K562 (cell line): ENCODE results near the gene NUP35. TPM values are rescaled to one million over a fixed set of nuclear protein-coding genes. Genes with fewer than 3 reads are reported as not detected.

Experiments used
- ATAC-seq: fragments of 200-7000 bp; cut with Tn5 transposase; 3 replicates; pipeline ENCODE4 v1.9.1; 2020; ENCODE audit warnings: moderate library complexity
- BruUV-seq: library from RNA; stranded (reverse); fragments of 400-500 nt; replicated peaks from 2 replicates; lab custom pipeline; 2021; lab: Mats Ljungman, UMichigan
- CTCF ChIA-PET: fragments of 300-600 bp; formaldehyde crosslinking; extraction: SDS; loops from one replicate; lab custom pipeline; 2021; ENCODE audit warnings: low intra/inter-chr PET ratio; lab: Yijun Ruan, JAX
- POLR2A ChIA-PET: fragments of 300-600, 350-650 bp; sonication (Branson Sonifier 250); formaldehyde crosslinking; extraction: SDS; loops from one replicate; lab custom pipeline; 2021; ENCODE audit warnings: antibody characterized with exemption, inconsistent platforms; lab: Yijun Ruan, JAX
- DNase-seq, 4 experiments: peaks; one replicate each; pipeline versions ENCODE4 v3.0.0 to v3.0.0-alpha.2; 2011 to 2018; ENCODE audit warnings: low spot score in 3 of 4, mixed read lengths in 3 of 4; ENCODE audit errors: extremely low read depth in 1 of 4
- FAIRE-seq: peaks from 2 replicates; lab custom pipeline; 2011; peaks lifted over from hg19 to GRCh38; lab: Jason Lieb, UNC
- H2AFZ ChIP-seq: 2 replicates; pipeline ENCODE4 v1.6.0; 2011; ENCODE audit warnings: low read depth, low read length, control low read depth, inconsistent platforms
- H3K27ac ChIP-seq: fragments of 200-600 bp; 3 replicates; pipeline ENCODE4 v1.8.0; 2011; ENCODE audit warnings: low read depth, mild to moderate bottlenecking, control low read depth, inconsistent platforms, low read length, moderate library complexity, mixed read lengths; ENCODE audit errors: extremely low read depth
- H3K27me3 ChIP-seq, 2 experiments: fragments of 300-600 bp in 1 of 2; 2 replicates in 1 of 2; 3 replicates in 1 of 2; pipeline versions ENCODE4 v1.6.0 to v1.8.0; 2011; ENCODE audit warnings: inconsistent platforms in 2 of 2, low read length in 2 of 2, mild to moderate bottlenecking in 1 of 2, mixed read lengths in 1 of 2, moderate library complexity in 1 of 2; ENCODE audit not compliant: control insufficient read depth in 2 of 2, insufficient read depth in 2 of 2
- H3K36me3 ChIP-seq: fragments of 300-600 bp; 3 replicates; pipeline ENCODE4 v1.8.0; 2011; ENCODE audit warnings: mild to moderate bottlenecking, low read length, inconsistent platforms; ENCODE audit not compliant: control insufficient read depth, insufficient read depth
- H3K4me1 ChIP-seq, 2 experiments: fragments of 200-600 bp in 1 of 2; replicated peaks in 1 of 2; 2 replicates in 1 of 2; 3 replicates in 1 of 2; pipeline versions ENCODE4 v1.5.1 to v1.8.0; 2011; ENCODE audit warnings: inconsistent platforms in 2 of 2, low read length in 2 of 2, mild to moderate bottlenecking in 1 of 2, mixed read lengths in 1 of 2, moderate library complexity in 1 of 2; ENCODE audit not compliant: control insufficient read depth in 2 of 2, insufficient read depth in 2 of 2
- H3K4me2 ChIP-seq: 2 replicates; pipeline ENCODE4 v1.6.1; 2011; ENCODE audit warnings: low read length, control low read depth, inconsistent platforms, mixed read lengths; ENCODE audit not compliant: insufficient read depth
- H3K4me3 ChIP-seq: fragments of 200-600 bp; sonication (generic), shearing (Covaris generic); 2 replicates; pipeline ENCODE4 v1.5.1; 2016; ENCODE audit warnings: control low read depth, inconsistent platforms
- H3K79me2 ChIP-seq: fragments of 200-600 bp; 3 replicates; pipeline ENCODE4 v1.8.0; 2011; ENCODE audit warnings: low read length, inconsistent platforms; ENCODE audit not compliant: control insufficient read depth, insufficient read depth
- H3K9ac ChIP-seq, 2 experiments: 2 replicates each; pipeline versions ENCODE4 v1.6.0 to v1.6.1; 2011; ENCODE audit warnings: low read depth in 2 of 2, low read length in 2 of 2, control low read depth in 1 of 2, inconsistent platforms in 1 of 2, mild to moderate bottlenecking in 1 of 2, mixed read lengths in 1 of 2; ENCODE audit not compliant: insufficient read depth in 1 of 2
- H3K9me1 ChIP-seq: one replicate; pipeline ENCODE4 v1.6.0; 2011; ENCODE audit warnings: inconsistent platforms, mild to moderate bottlenecking, low read length, moderate library complexity; ENCODE audit not compliant: control insufficient read depth, insufficient read depth
- H3K9me3 ChIP-seq: replicated peaks from 2 replicates; pipeline ENCODE4 v1.5.1; 2011; ENCODE audit warnings: low read depth, low read length, inconsistent platforms; ENCODE audit not compliant: control insufficient read depth, insufficient read depth
- H4K20me1 ChIP-seq: replicated peaks from 2 replicates; pipeline ENCODE4 v1.6.1; 2011; ENCODE audit warnings: low read length, inconsistent platforms, mixed read lengths; ENCODE audit not compliant: control insufficient read depth, insufficient read depth
- ARID3A ChIP-seq: IDR thresholded peaks from 2 replicates; pipeline ENCODE4 v1.6.1; 2012; ENCODE audit warnings: low read depth, low read length, improper control_type of control experiment, borderline replicate concordance
- ARID3B ChIP-seq: fragments of 250-450 bp; sonication (Bioruptor Pico); IDR thresholded peaks from 2 replicates; pipeline ENCODE4 v1.4.0; 2020; ENCODE audit warnings: borderline replicate concordance
- FOXP4 ChIP-seq: sonication (generic); formaldehyde crosslinking; IDR thresholded peaks from 2 replicates; pipeline ENCODE4 v1.8.0; 2022; ENCODE audit warnings: mild to moderate bottlenecking, missing genetic modification reagents, borderline replicate concordance
- HMBOX1 ChIP-seq: sonication (generic); IDR thresholded peaks from 2 replicates; pipeline ENCODE4 v1.6.1; 2016
- NFIC ChIP-seq: fragments of 450-650 bp; IDR thresholded peaks from 2 replicates; pipeline ENCODE4 v1.6.1; 2017; ENCODE audit warnings: mild to moderate bottlenecking, inconsistent platforms
- TEAD2 ChIP-seq: fragments of 450-650 bp; IDR thresholded peaks from 2 replicates; pipeline ENCODE4 v1.6.1; 2016; ENCODE audit warnings: missing genetic modification characterization, control low read depth, missing compliant biosample characterization
- WGBS: fragments of 100-300 bp; shearing (Covaris generic); methylation state at CpG from one replicate; pipeline ENCODE4 v1.1.6; 2016; ENCODE audit warnings: low coverage, mixed read lengths; ENCODE audit not compliant: insufficient coverage; ENCODE audit errors: missing lambda C conversion rate; 5-methylcytosine and 5-hydroxymethylcytosine counted together
- in situ Hi-C: fragments of 300-500 bp; cut with MboI; formaldehyde crosslinking; loops from 4 replicates; pipeline ENCODE4 v1.15.0; 2018; ENCODE audit warnings: inconsistent platforms, mixed read lengths
- intact Hi-C: fragments of 100-400 bp; cut with micrococcal nuclease; formaldehyde crosslinking; loops from 2 replicates; pipeline ENCODE4 v1.14.2; 2022
- polyA plus RNA-seq, 8 experiments: library from polyadenylated mRNA; depleted of rRNA in 4 of 8; stranded (reverse) in 5 of 8; unstranded in 3 of 8; fragments of >200 nt; fragmentation: Nextera tagmentation in 2 of 8; fragmentation: Illumina TruSeq in 1 of 8; extraction: Ambion mirVana in 2 of 8; extraction: Trizol in 1 of 8; gene quantifications; 2 replicates each; pipeline versions ENCODE4 v1.2.1 to v1.2.3, GENCODE V29; 2011 to 2014; ENCODE audit warnings: inconsistent platforms in 1 of 8, missing spikeins in 1 of 8
- total RNA-seq, 7 experiments: library from RNA; depleted of rRNA in 6 of 7; stranded (reverse); fragments of >200 nt in 6 of 7; fragmentation: Illumina TruSeq in 2 of 7; extraction: Trizol in 2 of 7; gene quantifications; 2 replicates each; pipeline versions ENCODE4 v1.2.1 to v1.2.3, GENCODE V29; 2011 to 2021; ENCODE audit warnings: low replicate concordance in 1 of 7

The NUP35 gene
- total and polyA plus RNA-seq, 9 of the 15 experiments (the other 6 are each of a cell fraction or from before 2014, with no cell fraction given) = 24.5 to 78.2 (median 51.1) TPM

- Histone ChIP-seq H3K27me3 (no peaks in the 10 kb centered on the region), H3K9me3 (no peaks in the 10 kb centered on the region), H3K4me1 (peaks cover 0 to 13% of the 10 kb centered on the region in 2 experiments; a peak in 2 of 5 replicates), H3K36me3 (no peaks in the 10 kb centered on the region), H3K9me1 (no peaks in the 10 kb centered on the region), H4K20me1 (no peaks in the 10 kb centered on the region), H3K79me2 (peaks cover 6% of the 10 kb centered on the region; the same call in 2 of the 3 replicates), H3K9ac (no peak overlapping the region), H3K27ac (no peak overlapping the region), H2AFZ (peak overlapping the region; percentile 8; the same call in 1 of the 2 replicates), H3K4me3 (no peak overlapping the region), H3K4me2 (no peak overlapping the region)
- 17% methylated on average over 1 of the region's 1 CpG for WGBS
- in situ Hi-C loops = no loop called here
- ATAC-seq = no peak
- ChIA-PET POLR2A (interaction anchor here (0.6 kb wide), 1 partner anchor 42 kb away, joined by 4 read pairs; the partner anchor contains the start of gene NUP35), CTCF (no interaction called here)
- intact Hi-C loops = no loop called here
- FAIRE-seq = no peak
- BruUV-seq = no TSS peak
- no peak for DNase-seq
- no peak for TF ChIP-seq TEAD2 (tag)
- no peak for TF ChIP-seq FOXP4 (CRISPR knock-in tag)
- TF ChIP-seq NFIC = peak; percentile 28; the same call in 1 of the 2 replicates
- TF ChIP-seq HMBOX1 = peak; percentile 26; the same call in 1 of the 2 replicates
- no peak for TF ChIP-seq ARID3A
- no peak for TF ChIP-seq ARID3B (CRISPR knock-in tag)
Observed at GRCh38 chr2:183081911-183082310, 42.3 kb upstream of the NUP35 start.
